ENCODE results near the gene GPHA2. TPM values are rescaled to one million over a fixed set of nuclear protein-coding genes. Genes with fewer than 3 reads are reported as not detected.

The GPHA2 gene
- total and polyA plus RNA-seq, 8 donors: 0.30 to 0.50 TPM; not detected in 6

- peak overlapping the region; percentile 84 to 94 (median 86) for H3K27ac ChIP-seq
- H3K4me1 ChIP-seq: peaks cover 20 to 41% (median 31%) of the 10 kb centered on the region in 4 donors
- DNase-seq: peak; percentile 92 to 93
- H3K27me3 ChIP-seq: no peaks in the 10 kb centered on the region
- no peak for TF ChIP-seq POLR2A (IDR thresholded peaks at IDR 0.05)
- TF ChIP-seq POLR2AphosphoS5 (IDR thresholded peaks at IDR 0.05): peak in 1 of 3 donors; percentile 79
- TF ChIP-seq CTCF (IDR thresholded peaks at IDR 0.05): peak in 5 of 7 experiments; percentile 72 to 91 (median 85)
- TF ChIP-seq EP300 (IDR thresholded peaks at IDR 0.05): no peak
- no peaks in the 10 kb centered on the region for H3K9me3 ChIP-seq
- intact Hi-C loops (cut with DNase I; ENCODE audit: low total_unique reads): no loop called here
- peak overlapping the region in 1 of 4 donors; percentile 52 for H3K4me3 ChIP-seq
- 28 to 39% (median 33%) methylated on average over 12 to 14 of the region's 14 CpGs for WGBS, 5 donors
- H3K36me3 ChIP-seq: peaks cover 21 to 49% (median 48%) of the 10 kb centered on the region in 4 donors
These were observed 41.5 kb downstream of the GPHA2 start for GRCh38 chr11:64894070-64894811.

GRCh38 chr11:64893194-64894069, 42.3 kb downstream of the GPHA2 start:
- H3K9me3 ChIP-seq: no peaks in the 10 kb centered on the region
- WGBS, 5 donors: 34 to 57% (median 40%) methylated on average over 21 to 25 of the region's 25 CpGs
- H3K36me3 ChIP-seq: peaks cover 13 to 41% (median 40%) of the 10 kb centered on the region in 4 donors
- DNase-seq: peak; percentile 84 to 87
- peak overlapping the region; percentile 37 to 52 (median 45) for H3K4me3 ChIP-seq
- H3K27me3 ChIP-seq: no peaks in the 10 kb centered on the region
- peaks cover 26 to 49% (median 39%) of the 10 kb centered on the region in 4 donors for H3K4me1 ChIP-seq
- intact Hi-C loops (cut with DNase I; ENCODE audit: low total_unique reads): loop anchor here (2.0 kb wide), 1 partner anchor 47 kb away; no protein-coding TSS in a partner anchor
- H3K27ac ChIP-seq: peak overlapping the region; percentile 84 to 94 (median 86)
- TF ChIP-seq CTCF (IDR thresholded peaks at IDR 0.05): peak in 2 of 7 experiments; percentile 36 to 68
- no peak for TF ChIP-seq EP300 (IDR thresholded peaks at IDR 0.05)
- peak in 1 of 4 donors; percentile 67 for TF ChIP-seq POLR2A (IDR thresholded peaks at IDR 0.05)
- TF ChIP-seq POLR2AphosphoS5 (IDR thresholded peaks at IDR 0.05): peak in 2 of 3 donors; percentile 88

GRCh38 chr11:64892838-64893193, 42.9 kb downstream of the GPHA2 start:
- Histone ChIP-seq H3K9me3 (no peaks in the 10 kb centered on the region), H3K27me3 (no peaks in the 10 kb centered on the region), H3K27ac (peak overlapping the region; percentile 84 to 94 (median 86)), H3K4me1 (peaks cover 32 to 56% (median 45%) of the 10 kb centered on the region in 4 donors), H3K36me3 (peaks cover 7 to 34% (median 34%) of the 10 kb centered on the region in 4 donors), H3K4me3 (peak overlapping the region; percentile 37 to 52 (median 45))
- 29 to 60% (median 50%) methylated on average over 3 to 10 of the region's 10 CpGs for WGBS, 5 donors
- intact Hi-C loops (cut with DNase I; ENCODE audit: low total_unique reads): loop anchor here (2.0 kb wide), 1 partner anchor 46 kb away; no protein-coding TSS in a partner anchor
- TF ChIP-seq POLR2AphosphoS5 (IDR thresholded peaks at IDR 0.05) (no peak), EP300 (IDR thresholded peaks at IDR 0.05) (no peak), POLR2A (IDR thresholded peaks at IDR 0.05) (no peak), CTCF (IDR thresholded peaks at IDR 0.05) (no peak)
- DNase-seq: no peak

- intact Hi-C loops (cut with DNase I; ENCODE audit: low total_unique reads): loop anchor here (2.0 kb wide), 1 partner anchor 46 kb away; no protein-coding TSS in a partner anchor
- WGBS, 5 donors: 23 to 59% (median 41%) methylated on average over 11 of the region's 11 CpGs
- H3K27ac ChIP-seq: peak overlapping the region; percentile 84 to 94 (median 86)
These were observed 43.3 kb downstream of the GPHA2 start for GRCh38 chr11:64892411-64892831.

More at GRCh38 chr11:64892411-64892831, 43.3 kb downstream of the GPHA2 start:
- peak overlapping the region; percentile 37 to 52 (median 45) for H3K4me3 ChIP-seq
- TF ChIP-seq POLR2A (IDR thresholded peaks at IDR 0.05) (no peak), POLR2AphosphoS5 (IDR thresholded peaks at IDR 0.05) (no peak), CTCF (IDR thresholded peaks at IDR 0.05) (no peak), EP300 (IDR thresholded peaks at IDR 0.05) (no peak)
- H3K27me3 ChIP-seq: no peaks in the 10 kb centered on the region
- no peak for DNase-seq
- H3K4me1 ChIP-seq: peaks cover 36 to 59% (median 49%) of the 10 kb centered on the region in 4 donors
- no peaks in the 10 kb centered on the region for H3K9me3 ChIP-seq
- peaks cover 3 to 30% (median 30%) of the 10 kb centered on the region in 4 donors for H3K36me3 ChIP-seq

Measured in stomach (tissue), 9 donors.